Pancreas (tissue), 10 donors: ENCODE data around the gene AP1G2. TPM values are rescaled to one million over a fixed set of nuclear protein-coding genes. Genes with fewer than 3 reads are reported as not detected.

Experiments used
- ATAC-seq, 4 donors: fragments of 200-7000 bp; cut with Tn5 transposase; one replicate each; pipeline versions ENCODE4 v1.8.0 to v1.9.1; 2020; ENCODE audit warnings: mild to moderate bottlenecking in 4 of 4, moderate library complexity in 4 of 4
- DNase-seq, 6 donors: peaks; one replicate each; pipeline ENCODE4 v3.0.0-alpha.2; 2020
- FAIRE-seq: peaks from 2 replicates; lab custom pipeline; 2012; peaks lifted over from hg19 to GRCh38; lab: Jason Lieb, UNC
- H3K27ac ChIP-seq, 4 donors: fragments of 200-600 bp; sonication (generic); 1 replicate in 3 of 4; 2 replicates in 1 of 4; pipeline versions ENCODE4 v1.5.0 to v1.8.0; 2020
- H3K27me3 ChIP-seq, 4 donors: fragments of 200-600 bp; one replicate each; pipeline ENCODE4 v1.8.0; 2021
- H3K36me3 ChIP-seq, 3 donors: fragments of 200-600 bp; sonication (generic) in 1 of 3; one replicate each; pipeline versions ENCODE4 v1.5.0 to v1.8.0; 2020 to 2021
- H3K4me1 ChIP-seq, 3 donors: fragments of 200-600 bp; one replicate each; pipeline ENCODE4 v1.8.0; 2021
- H3K4me3 ChIP-seq, 4 donors: fragments of 200-600 bp; sonication (generic) in 2 of 4; one replicate each; pipeline versions ENCODE4 v1.5.0 to v1.8.0; 2020 to 2021
- H3K9me3 ChIP-seq, 4 donors: fragments of 200-600 bp; one replicate each; pipeline ENCODE4 v1.8.0; 2021
- WGBS, 2 donors: extraction: QIAGEN DNeasy Blood & Tissue Kit; methylation state at CpG; one replicate each; pipeline ENCODE4 v1.1.7; 2013; 5-methylcytosine and 5-hydroxymethylcytosine counted together
- intact Hi-C, 3 donors: fragments of 100-400 bp; cut with DNase I; formaldehyde crosslinking; loops; one replicate each; pipeline versions ENCODE4 v1.11.1 to v1.14.2; 2022
- polyA plus RNA-seq, 2 donors: library from polyadenylated mRNA; stranded (reverse); fragments of 200-250 nt; gene quantifications; one replicate each; pipeline ENCODE4 v1.2.3, GENCODE V29; 2013
- total RNA-seq, 6 donors: library from RNA; stranded (reverse); fragmentation: NEBNext Ultra II Directional in 4 of 6; extraction: Animal tissue kit (Norgen Biotek cat#: 25700) in 4 of 6; gene quantifications; one replicate each; pipeline versions ENCODE4 v1.2.1 to v1.2.4, GENCODE V29; 2021 to 2023
- TF ChIP-seq, protein P1 (sequence below), 4 donors: fragments of 200-600 bp; sonication (generic) in 3 of 4; IDR thresholded peaks; one replicate each; pipeline versions ENCODE4 v1.5.0 to v1.8.0; 2021; ENCODE audit warnings: antibody characterized with exemption in 4 of 4
- donor health status: healthy with polysubstance abuse.
- donor health status: DM: no; HTN: no; CAD: no; lungs with moderate emphysema.
- donor health status: DM: no; HTN: no; CAD: no.
- donor health status: control.
- donor health status: control.
- donor health status: Bipolar disorder and iron deficiency.
- donor health status: DM: yes; HTN: yes; CAD: no.
- donor health status: DM: no; HTN: no; CAD: no.
- donor health status: DM: no; HTN: no; CAD: no.
- donor health status: DM: yes; HTN: yes; CAD: no.

The AP1G2 gene
- total and polyA plus RNA-seq, 8 donors = 57.4 to 392 (median 85.3) TPM

DNA sequence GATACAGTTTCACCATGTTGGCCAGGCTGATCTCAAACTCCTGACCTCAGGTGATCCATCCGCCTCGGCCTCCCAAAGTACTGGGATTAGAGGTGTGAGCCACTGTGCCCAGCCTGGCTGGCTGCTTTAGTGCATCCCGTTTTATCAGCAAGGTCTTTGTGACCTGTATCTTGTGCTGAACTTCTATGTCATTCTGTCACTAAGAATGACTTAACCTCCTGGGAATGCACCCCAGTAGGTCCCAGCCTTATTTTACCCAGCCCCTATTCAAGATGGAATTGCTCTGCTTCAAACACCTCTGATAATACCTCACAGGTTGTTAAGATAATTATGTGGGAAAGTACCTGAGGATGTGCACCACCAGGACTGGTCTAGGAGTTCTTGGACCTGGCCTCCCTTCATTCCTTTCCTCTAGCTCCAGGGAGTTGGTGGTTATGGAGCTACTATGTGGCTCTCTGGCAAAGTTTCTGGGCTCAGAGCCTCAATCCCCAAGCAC lies 37.1 kb upstream of the AP1G2 start:
- intact Hi-C loops = no loop called here
- Histone ChIP-seq H3K4me1 (peaks cover 6 to 25% (median 10%) of the 10 kb centered on the region in 3 donors), H3K27ac (no peak overlapping the region), H3K36me3 (no peaks in the 10 kb centered on the region), H3K27me3 (no peaks in the 10 kb centered on the region), H3K9me3 (no peaks in the 10 kb centered on the region), H3K4me3 (no peak overlapping the region)
- TF ChIP-seq, protein P1, sequence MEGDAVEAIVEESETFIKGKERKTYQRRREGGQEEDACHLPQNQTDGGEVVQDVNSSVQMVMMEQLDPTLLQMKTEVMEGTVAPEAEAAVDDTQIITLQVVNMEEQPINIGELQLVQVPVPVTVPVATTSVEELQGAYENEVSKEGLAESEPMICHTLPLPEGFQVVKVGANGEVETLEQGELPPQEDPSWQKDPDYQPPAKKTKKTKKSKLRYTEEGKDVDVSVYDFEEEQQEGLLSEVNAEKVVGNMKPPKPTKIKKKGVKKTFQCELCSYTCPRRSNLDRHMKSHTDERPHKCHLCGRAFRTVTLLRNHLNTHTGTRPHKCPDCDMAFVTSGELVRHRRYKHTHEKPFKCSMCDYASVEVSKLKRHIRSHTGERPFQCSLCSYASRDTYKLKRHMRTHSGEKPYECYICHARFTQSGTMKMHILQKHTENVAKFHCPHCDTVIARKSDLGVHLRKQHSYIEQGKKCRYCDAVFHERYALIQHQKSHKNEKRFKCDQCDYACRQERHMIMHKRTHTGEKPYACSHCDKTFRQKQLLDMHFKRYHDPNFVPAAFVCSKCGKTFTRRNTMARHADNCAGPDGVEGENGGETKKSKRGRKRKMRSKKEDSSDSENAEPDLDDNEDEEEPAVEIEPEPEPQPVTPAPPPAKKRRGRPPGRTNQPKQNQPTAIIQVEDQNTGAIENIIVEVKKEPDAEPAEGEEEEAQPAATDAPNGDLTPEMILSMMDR (IDR thresholded peaks at IDR 0.05) = no peak
- no peak for ATAC-seq
- FAIRE-seq = no peak
- WGBS, 2 donors = 77 to 80% methylated on average over 3 of the region's 3 CpGs
- DNase-seq = no peak

DNA sequence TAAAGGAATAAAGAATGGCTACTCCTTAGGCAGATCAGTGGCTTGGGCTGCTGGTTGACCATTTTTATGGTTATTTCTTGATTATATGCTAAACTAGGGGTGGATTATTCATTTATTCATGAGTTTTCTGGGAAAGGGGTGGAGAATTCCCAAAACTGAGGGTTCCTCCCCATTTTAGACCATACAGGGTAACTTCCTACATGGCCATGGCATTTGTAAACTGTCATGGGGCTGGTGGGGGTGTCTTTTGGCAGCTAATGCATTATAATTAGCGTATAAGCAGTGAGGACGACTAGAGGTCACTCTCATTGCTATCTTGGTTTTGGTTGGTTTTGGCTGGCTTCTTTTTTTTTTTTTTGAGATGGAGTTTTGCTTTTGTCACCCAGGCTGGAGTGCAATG lies 36.6 kb upstream of the AP1G2 start:
- intact Hi-C loops = no loop called here
- Histone ChIP-seq H3K4me1 (peaks cover 6 to 19% (median 7%) of the 10 kb centered on the region in 3 donors), H3K36me3 (no peaks in the 10 kb centered on the region), H3K27me3 (no peaks in the 10 kb centered on the region), H3K9me3 (no peaks in the 10 kb centered on the region), H3K27ac (no peak overlapping the region), H3K4me3 (no peak overlapping the region)
- FAIRE-seq = no peak
- DNase-seq = no peak
- 68 to 78% methylated on average over 2 of the region's 2 CpGs for WGBS, 2 donors
- ATAC-seq = no peak
- TF ChIP-seq, protein P1 (IDR thresholded peaks at IDR 0.05) = no peak

DNA sequence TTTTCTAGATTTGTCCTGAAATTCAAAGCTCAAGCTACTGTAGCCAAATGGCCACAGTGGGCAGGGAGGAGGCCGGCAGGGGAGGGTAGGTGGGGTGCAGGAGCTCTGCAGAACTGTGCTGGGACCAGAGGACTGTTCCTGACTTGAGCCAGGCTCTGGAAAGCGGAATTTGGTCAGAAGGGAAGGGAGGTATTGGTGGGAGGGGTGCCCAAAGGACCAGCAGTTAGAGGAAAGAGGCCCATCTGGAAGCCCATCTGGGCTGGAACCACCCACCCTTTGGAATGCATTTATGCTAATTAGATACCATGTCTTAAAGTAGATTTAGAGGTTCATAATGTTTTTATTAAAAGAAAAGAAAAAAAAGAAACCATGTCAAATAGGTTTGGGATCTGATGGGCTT lies 35.5 kb upstream of the AP1G2 start:
- TF ChIP-seq, protein P1 (IDR thresholded peaks at IDR 0.05) = no peak
- H3K36me3 ChIP-seq = no peaks in the 10 kb centered on the region
- intact Hi-C loops = no loop called here
- H3K4me1 ChIP-seq = peaks cover 0 to 8% (median 5%) of the 10 kb centered on the region in 3 donors
- no peak overlapping the region for H3K4me3 ChIP-seq
- FAIRE-seq = no peak
- no peaks in the 10 kb centered on the region for H3K9me3 ChIP-seq
- WGBS, 2 donors = 84 to 86% methylated on average over 2 of the region's 2 CpGs
- no peak for ATAC-seq
- no peaks in the 10 kb centered on the region for H3K27me3 ChIP-seq
- DNase-seq = no peak
- H3K27ac ChIP-seq = no peak overlapping the region

DNA sequence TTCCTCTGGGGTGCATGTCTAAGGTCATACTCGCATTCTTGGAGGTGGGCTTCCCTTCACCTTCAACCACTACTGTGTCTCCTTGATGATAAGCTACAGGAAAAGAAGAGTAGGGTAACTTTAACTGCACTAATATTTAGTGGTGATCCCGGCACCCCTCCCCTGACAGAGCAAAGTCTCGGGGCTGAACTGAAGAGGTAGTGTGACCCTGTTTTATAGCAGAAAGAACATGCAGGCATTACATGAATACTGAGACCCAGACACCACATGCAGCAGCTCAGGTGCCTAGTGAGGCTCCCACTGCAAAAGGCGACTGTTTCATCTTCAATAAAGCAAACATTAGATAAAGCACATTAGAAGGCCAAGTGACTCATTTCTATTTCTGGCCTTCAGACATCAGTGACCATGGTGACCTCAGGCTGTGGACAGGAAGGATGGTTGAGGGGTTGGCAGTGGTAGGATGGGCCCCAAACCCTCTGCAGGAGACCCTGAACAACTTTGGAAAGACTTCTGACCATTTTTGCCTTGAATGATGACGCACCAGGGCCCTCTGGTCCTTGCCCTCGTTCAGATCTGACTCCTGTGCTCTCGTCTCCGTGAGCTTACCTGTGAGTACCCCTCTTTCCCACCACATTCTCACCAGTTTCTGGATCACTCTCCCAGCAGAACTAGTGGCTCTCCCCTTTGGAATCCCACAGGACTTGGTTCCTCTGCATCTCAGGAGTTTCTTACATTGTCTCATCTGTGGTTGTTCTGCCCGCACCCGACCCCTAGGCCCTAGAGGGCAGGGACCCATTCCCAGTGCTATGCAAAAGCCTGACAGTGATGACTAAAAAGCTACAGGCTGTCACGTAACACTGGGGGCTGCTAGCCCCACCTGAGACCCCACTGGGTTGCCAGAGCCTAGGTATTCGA lies 34.8 kb upstream of the AP1G2 start:
- 89 to 90% methylated on average over 12 of the region's 12 CpGs for WGBS, 2 donors
- intact Hi-C loops = no loop called here
- H3K27me3 ChIP-seq = no peaks in the 10 kb centered on the region
- ATAC-seq (peak; percentile 60 to 87 (median 74)), FAIRE-seq (no peak), DNase-seq (no peak)
- no peak overlapping the region for H3K4me3 ChIP-seq
- H3K4me1 ChIP-seq = peaks cover 0 to 8% (median 0%) of the 10 kb centered on the region in 3 donors
- H3K9me3 ChIP-seq = no peaks in the 10 kb centered on the region
- TF ChIP-seq, protein P1 (IDR thresholded peaks at IDR 0.05) = no peak
- H3K36me3 ChIP-seq = no peaks in the 10 kb centered on the region
- peak overlapping the region in 2 of 4 donors; percentile 7 to 37 for H3K27ac ChIP-seq

DNA sequence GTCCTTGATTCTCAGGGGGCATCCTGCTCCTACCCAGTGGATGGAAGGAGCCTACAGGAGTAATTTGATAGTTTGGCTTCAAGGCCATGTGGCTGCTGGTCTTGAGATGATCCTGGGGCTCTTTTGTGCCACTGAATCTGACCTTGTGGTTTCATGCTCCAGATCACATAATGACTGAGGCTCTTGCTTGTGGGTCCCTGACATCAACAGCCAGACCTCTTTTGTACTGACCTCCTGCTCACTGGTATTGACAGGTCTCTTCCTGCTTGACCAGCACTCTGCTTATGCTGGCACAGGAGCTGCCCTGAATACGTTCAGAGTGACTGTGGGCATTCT lies 34.2 kb upstream of the AP1G2 start:
- Histone ChIP-seq H3K4me1 (peaks cover 0 to 8% (median 0%) of the 10 kb centered on the region in 3 donors), H3K27ac (peak overlapping the region in 2 of 4 donors; percentile 7 to 37), H3K9me3 (no peaks in the 10 kb centered on the region), H3K36me3 (no peaks in the 10 kb centered on the region), H3K4me3 (no peak overlapping the region), H3K27me3 (no peaks in the 10 kb centered on the region)
- 71 to 74% methylated on average over 1 of the region's 1 CpG for WGBS, 2 donors
- ATAC-seq (peak in 2 of 4 donors; percentile 9 to 10), FAIRE-seq (no peak), DNase-seq (no peak)
- TF ChIP-seq, protein P1 (IDR thresholded peaks at IDR 0.05) = no peak
- intact Hi-C loops = no loop called here
